Tibial artery (tissue), 4 donors: Measurements from ENCODE around the gene ARPC1A.
A peak's percentile ranks its signal among the peaks of the same experiment; 100 is the strongest.
"Not testable (repeated sequence)": the region's sequence is repeated elsewhere in the genome, so short reads cannot be mapped to it uniquely, and the experiment has no call there.

Experiments
- DNase-seq, 2 donors: peaks; one replicate each; pipeline ENCODE4 v3.0.0-alpha.2; 2019
- H3K27ac ChIP-seq, 2 donors: fragments of 200-600 bp; sonication (generic) in 1 of 2; 1 replicate in 1 of 2; 2 replicates in 1 of 2; pipeline ENCODE4 v1.5.1; 2018 to 2019; ENCODE audit warnings: mild to moderate bottlenecking in 1 of 2
- H3K27me3 ChIP-seq, 2 donors: fragments of 200-600 bp; sonication (generic) in 1 of 2; one replicate each; pipeline versions ENCODE4 v1.5.1 to v1.6.0; 2016 to 2019
- H3K36me3 ChIP-seq, 3 donors: fragments of 200-600 bp; sonication (generic) in 2 of 3; one replicate each; pipeline ENCODE4 v1.5.1; 2016 to 2019; ENCODE audit warnings: mild to moderate bottlenecking in 2 of 3
- H3K4me1 ChIP-seq, 4 donors: fragments of 200-600 bp; sonication (generic) in 2 of 4; 1 replicate in 3 of 4; 2 replicates in 1 of 4; pipeline ENCODE4 v1.5.1; 2016 to 2019
- H3K4me3 ChIP-seq, 2 donors: fragments of 200-600 bp; sonication (generic) in 1 of 2; 1 replicate in 1 of 2; 2 replicates in 1 of 2; pipeline ENCODE4 v1.5.1; 2018 to 2019; ENCODE audit warnings: mild to moderate bottlenecking in 2 of 2
- H3K9me3 ChIP-seq, 3 donors: fragments of 200-600 bp; sonication (generic) in 1 of 3; one replicate each; pipeline ENCODE4 v1.5.1; 2016 to 2019
- CTCF ChIP-seq, 2 experiments: fragments of 200-600 bp in 1 of 2; fragments of 450-650 bp in 1 of 2; IDR thresholded peaks; one replicate each; pipeline ENCODE4 v1.5.1; 2017 to 2019; ENCODE audit warnings: antibody characterized with exemption in 2 of 2, mild to moderate bottlenecking in 1 of 2, moderate library complexity in 1 of 2
- intact Hi-C: fragments of 100-400 bp; cut with DNase I; formaldehyde crosslinking; loops from one replicate; pipeline ENCODE4 v1.15.0; 2023; ENCODE audit warnings: low total_unique reads

ARPC1A gene

GRCh38 chr7:99324559-99324958, 1.1 kb upstream of the ARPC1A start:
- intact Hi-C loops: no loop called here
- DNase-seq: no peak
- Histone ChIP-seq H3K36me3 (no peaks in the 10 kb centered on the region), H3K27ac (no peak overlapping the region), H3K27me3 (no peaks in the 10 kb centered on the region), H3K4me3 (no peak overlapping the region), H3K9me3 (no peaks in the 10 kb centered on the region), H3K4me1 (peaks cover 0 to 39% (median 31%) of the 10 kb centered on the region in 4 donors)
- TF ChIP-seq CTCF (IDR thresholded peaks at IDR 0.05): no peak

- DNase-seq: no peak
- intact Hi-C loops: no loop called here
- peaks cover 0 to 44% (median 33%) of the 10 kb centered on the region in 4 donors for H3K4me1 ChIP-seq
- H3K27me3 ChIP-seq: no peaks in the 10 kb centered on the region
- H3K4me3 ChIP-seq: peak overlapping the region; percentile 85 to 94
- H3K36me3 ChIP-seq: no peaks in the 10 kb centered on the region
- no peaks in the 10 kb centered on the region for H3K9me3 ChIP-seq
- no peak for TF ChIP-seq CTCF (IDR thresholded peaks at IDR 0.05)
- H3K27ac ChIP-seq: peak overlapping the region; percentile 85 to 88
Measured at GRCh38 chr7:99325001-99325493, 651 bp upstream of the ARPC1A start.

- no peaks in the 10 kb centered on the region for H3K9me3 ChIP-seq
- H3K36me3 ChIP-seq: no peaks in the 10 kb centered on the region
- H3K27ac ChIP-seq: peak overlapping the region; percentile 85 to 88
- DNase-seq: no peak
- no peak for TF ChIP-seq CTCF (IDR thresholded peaks at IDR 0.05)
- intact Hi-C loops: no loop called here
- no peaks in the 10 kb centered on the region for H3K27me3 ChIP-seq
- H3K4me3 ChIP-seq: peak overlapping the region; percentile 85 to 94
- peaks cover 0 to 55% (median 40%) of the 10 kb centered on the region in 4 donors for H3K4me1 ChIP-seq
Measured at GRCh38 chr7:99326408-99326782, 697 bp downstream of the ARPC1A start.

- intact Hi-C loops, H3K4me3 ChIP-seq, H3K9me3 ChIP-seq, H3K27me3 ChIP-seq, H3K27ac ChIP-seq, DNase-seq: not testable (repeated sequence)
- peaks cover 19 to 26% (median 21%) of the 10 kb centered on the region in 3 donors for H3K36me3 ChIP-seq
- H3K4me1 ChIP-seq: peaks cover 0 to 63% (median 32%) of the 10 kb centered on the region in 4 donors
Measured at GRCh38 chr7:99330314-99330961, 4.7 kb downstream of the ARPC1A start.

- H3K27me3 ChIP-seq: no peaks in the 10 kb centered on the region
- DNase-seq: no peak
- no peak overlapping the region for H3K4me3 ChIP-seq
- H3K27ac ChIP-seq: no peak overlapping the region
- no peak for TF ChIP-seq CTCF (IDR thresholded peaks at IDR 0.05)
- H3K36me3 ChIP-seq: peaks cover 24 to 31% (median 24%) of the 10 kb centered on the region in 3 donors
- no peaks in the 10 kb centered on the region for H3K9me3 ChIP-seq
- intact Hi-C loops: no loop called here
- peaks cover 0 to 63% (median 32%) of the 10 kb centered on the region in 4 donors for H3K4me1 ChIP-seq
Measured at GRCh38 chr7:99331002-99331401, 5.3 kb downstream of the ARPC1A start.

- TF ChIP-seq CTCF (IDR thresholded peaks at IDR 0.05): no peak
- peak overlapping the region; percentile 80 to 87 for H3K27ac ChIP-seq
- peaks cover 0 to 52% (median 16%) of the 10 kb centered on the region in 4 donors for H3K4me1 ChIP-seq
Measured at GRCh38 chr7:99339595-99339994, 13.9 kb downstream of the ARPC1A start.

More at GRCh38 chr7:99339595-99339994, 13.9 kb downstream of the ARPC1A start:
- peaks cover 57 to 82% (median 65%) of the 10 kb centered on the region in 3 donors for H3K36me3 ChIP-seq
- no peaks in the 10 kb centered on the region for H3K9me3 ChIP-seq
- H3K4me3 ChIP-seq: no peak overlapping the region
- intact Hi-C loops: no loop called here
- no peak for DNase-seq
- no peaks in the 10 kb centered on the region for H3K27me3 ChIP-seq
